Neuron (in vitro differentiated cells): ENCODE results near the gene GPC6.
A peak's percentile ranks its signal among the peaks of the same experiment; 100 is the strongest.

ENCODE experiments used
- H2AFZ ChIP-seq: one replicate; pipeline ENCODE4 v1.6.1; 2013; ENCODE audit warnings: low read depth, mild to moderate bottlenecking, inconsistent platforms, low read length, moderate library complexity
- H3K27me3 ChIP-seq: one replicate; pipeline ENCODE4 v1.6.1; 2013; ENCODE audit warnings: low read length; ENCODE audit not compliant: insufficient read depth
- H3K36me3 ChIP-seq: one replicate; pipeline ENCODE4 v1.6.1; 2013; ENCODE audit warnings: low read length; ENCODE audit not compliant: insufficient read depth
- H3K4me1 ChIP-seq: one replicate; pipeline ENCODE4 v1.6.1; 2013; ENCODE audit warnings: low read length; ENCODE audit not compliant: insufficient read depth
- H3K4me3 ChIP-seq: 2 replicates; pipeline ENCODE4 v1.5.1; 2013; ENCODE audit warnings: mild to moderate bottlenecking, low read length, moderate library complexity
- H3K9me3 ChIP-seq: one replicate; pipeline ENCODE4 v1.6.1; 2013; ENCODE audit warnings: low read length

Gene GPC6

DNA sequence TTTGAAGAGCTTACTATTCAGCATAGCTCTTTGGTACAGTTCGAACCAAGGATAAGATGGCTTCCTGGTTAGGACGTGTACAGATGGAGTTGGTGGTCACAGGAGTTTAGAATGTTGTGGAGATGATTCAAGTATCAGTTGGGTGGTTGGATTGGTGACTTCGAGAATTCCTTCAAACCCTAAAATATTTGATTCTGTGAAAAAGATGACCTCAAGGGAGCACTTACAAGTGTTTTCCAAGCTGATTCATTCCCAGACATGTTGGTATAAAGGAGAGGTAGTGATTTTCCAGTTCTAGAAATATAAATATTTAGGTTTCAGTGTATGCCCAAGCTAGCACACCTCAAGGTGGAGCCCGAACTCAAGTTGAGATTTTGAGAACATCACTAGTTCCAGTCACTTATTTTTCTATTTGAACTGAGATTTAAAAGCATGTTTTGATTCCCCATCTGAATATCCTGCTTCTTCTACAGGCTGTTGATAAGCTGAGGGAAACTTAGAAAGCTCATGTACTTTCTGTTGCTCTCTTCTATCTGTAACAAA, 946.8 kb downstream of the GPC6 start:
- H3K27me3 ChIP-seq, result no peaks in the 10 kb centered on the region
- no peaks in the 10 kb centered on the region for H3K9me3 ChIP-seq
- H3K4me1 ChIP-seq, result peaks cover 16% of the 10 kb centered on the region
- H2AFZ ChIP-seq, result no peak overlapping the region
- no peaks in the 10 kb centered on the region for H3K36me3 ChIP-seq
- no peak overlapping the region for H3K4me3 ChIP-seq

DNA sequence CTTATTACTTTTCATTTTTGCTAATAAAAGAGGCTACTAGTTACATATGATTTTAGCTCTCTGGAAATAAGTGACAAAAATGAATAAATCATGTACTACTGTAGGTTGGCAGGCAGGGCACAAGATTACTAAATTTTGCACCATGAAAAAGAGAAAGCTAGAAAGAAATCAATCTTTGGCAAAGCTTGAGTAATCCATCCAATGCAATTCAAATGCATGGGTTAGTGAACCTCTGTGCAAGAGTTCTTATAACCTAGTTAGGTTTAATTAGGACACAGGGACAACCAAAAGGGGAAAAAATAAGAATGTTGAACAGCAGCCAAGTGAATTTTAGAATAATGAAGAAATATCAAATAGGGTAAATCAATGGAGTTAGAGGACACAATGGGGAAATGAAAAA, 947.4 kb downstream of the GPC6 start:
- H3K27me3 ChIP-seq, result no peaks in the 10 kb centered on the region
- H3K4me1 ChIP-seq, result peaks cover 16% of the 10 kb centered on the region
- H3K9me3 ChIP-seq, result no peaks in the 10 kb centered on the region
- H3K4me3 ChIP-seq, result no peak overlapping the region
- H3K36me3 ChIP-seq, result no peaks in the 10 kb centered on the region
- no peak overlapping the region for H2AFZ ChIP-seq

DNA sequence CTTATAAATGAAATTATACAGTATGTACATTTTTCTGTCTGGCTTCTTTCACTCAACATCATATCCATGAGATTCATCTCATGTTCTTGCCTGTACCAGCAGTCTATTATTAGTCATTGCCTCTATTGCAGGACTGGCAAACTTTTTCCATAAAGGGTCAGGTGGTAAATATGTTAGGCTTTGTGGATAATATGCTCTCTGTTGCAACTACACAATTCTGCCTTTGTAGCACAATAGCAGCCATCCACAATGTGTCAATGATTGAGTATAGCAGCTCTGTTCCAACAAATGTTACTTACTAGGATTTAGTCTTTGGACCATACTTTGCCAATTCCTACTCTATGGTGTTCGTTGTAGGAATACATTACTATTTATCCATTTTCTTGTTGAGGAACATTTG, 948.5 kb downstream of the GPC6 start:
- H3K4me1 ChIP-seq, result peaks cover 5% of the 10 kb centered on the region
- no peak overlapping the region for H3K4me3 ChIP-seq

DNA sequence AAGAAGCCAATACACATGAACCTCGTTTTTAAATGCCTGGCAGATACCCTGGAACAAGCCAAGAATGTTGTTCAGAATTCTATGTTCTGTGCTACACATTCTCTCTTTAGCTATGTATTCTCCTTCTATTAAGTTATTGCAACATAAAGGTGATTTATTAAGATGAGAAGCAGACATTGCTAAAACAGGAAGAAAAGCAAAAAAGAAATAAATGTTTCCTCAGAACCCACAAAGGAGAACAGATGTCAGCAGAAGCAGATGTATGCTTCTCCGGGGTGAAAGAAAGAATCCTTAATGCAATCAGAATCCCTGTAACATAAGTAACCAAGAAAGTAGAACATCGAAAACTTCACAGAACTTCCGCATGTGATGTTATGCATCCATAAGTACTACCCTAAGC, 950.0 kb downstream of the GPC6 start:
- Histone ChIP-seq H3K4me3 (no peak overlapping the region), H2AFZ (no peak overlapping the region), H3K9me3 (no peaks in the 10 kb centered on the region), H3K36me3 (no peaks in the 10 kb centered on the region), H3K27me3 (no peaks in the 10 kb centered on the region), H3K4me1 (no peaks in the 10 kb centered on the region)

More for the DNA sequence above, 948.5 kb downstream of the GPC6 start:
- Histone ChIP-seq H2AFZ (no peak overlapping the region), H3K9me3 (no peaks in the 10 kb centered on the region), H3K27me3 (no peaks in the 10 kb centered on the region), H3K36me3 (no peaks in the 10 kb centered on the region)

DNA sequence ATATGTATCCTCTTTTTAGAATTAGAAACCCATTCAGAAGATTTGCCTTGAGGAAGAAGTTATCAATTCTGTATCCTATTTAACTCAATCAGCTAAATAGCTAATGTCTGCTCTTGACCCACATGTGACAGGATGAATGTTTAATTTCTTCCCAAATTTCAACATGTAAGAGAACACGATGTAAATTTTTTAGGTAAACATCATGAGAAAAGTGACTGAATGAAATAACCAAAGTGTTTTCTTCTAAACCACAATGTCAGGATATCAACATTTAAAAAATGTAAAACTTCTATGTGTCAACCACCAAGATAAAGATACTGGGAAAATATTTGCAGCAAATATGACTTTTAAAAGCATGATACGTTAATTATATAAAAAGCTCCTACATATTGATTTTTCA, 950.4 kb downstream of the GPC6 start:
- Histone ChIP-seq H3K4me3 (no peak overlapping the region), H3K9me3 (no peaks in the 10 kb centered on the region), H2AFZ (no peak overlapping the region), H3K36me3 (no peaks in the 10 kb centered on the region), H3K4me1 (no peaks in the 10 kb centered on the region), H3K27me3 (no peaks in the 10 kb centered on the region)

DNA sequence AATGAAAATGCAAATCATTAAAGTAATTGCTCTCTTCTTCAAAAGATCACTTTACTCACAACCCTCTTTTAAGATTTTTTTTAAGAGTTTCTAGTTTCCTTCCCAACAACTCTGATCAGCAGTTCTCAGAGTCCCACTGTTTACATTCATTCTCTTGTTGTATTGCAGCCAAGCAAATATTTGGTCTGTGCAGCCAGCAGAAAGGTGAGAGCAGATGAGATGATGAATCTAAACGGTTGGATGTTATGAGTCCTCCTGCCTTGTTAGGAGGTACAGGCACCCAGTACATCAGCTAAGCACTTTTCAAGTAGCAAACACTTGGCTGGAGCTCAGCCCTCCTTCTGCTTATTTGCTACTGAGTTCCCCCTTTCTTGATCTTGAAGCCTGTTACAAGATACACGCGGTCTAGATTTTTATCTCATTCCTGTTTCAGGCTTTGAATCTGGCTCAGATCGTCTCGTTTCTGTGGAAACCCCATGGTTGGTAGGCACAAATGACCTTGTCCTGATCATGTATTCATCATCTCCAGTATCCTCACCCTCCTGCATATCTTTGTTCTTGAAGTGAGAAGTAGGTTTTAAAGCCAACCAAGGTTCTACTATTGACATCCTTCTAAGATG, 952.1 kb downstream of the GPC6 start:
- no peak overlapping the region for H3K4me3 ChIP-seq
- no peaks in the 10 kb centered on the region for H3K36me3 ChIP-seq
- no peak overlapping the region for H2AFZ ChIP-seq
- H3K9me3 ChIP-seq, result no peaks in the 10 kb centered on the region
- no peaks in the 10 kb centered on the region for H3K27me3 ChIP-seq
- H3K4me1 ChIP-seq, result no peaks in the 10 kb centered on the region

DNA sequence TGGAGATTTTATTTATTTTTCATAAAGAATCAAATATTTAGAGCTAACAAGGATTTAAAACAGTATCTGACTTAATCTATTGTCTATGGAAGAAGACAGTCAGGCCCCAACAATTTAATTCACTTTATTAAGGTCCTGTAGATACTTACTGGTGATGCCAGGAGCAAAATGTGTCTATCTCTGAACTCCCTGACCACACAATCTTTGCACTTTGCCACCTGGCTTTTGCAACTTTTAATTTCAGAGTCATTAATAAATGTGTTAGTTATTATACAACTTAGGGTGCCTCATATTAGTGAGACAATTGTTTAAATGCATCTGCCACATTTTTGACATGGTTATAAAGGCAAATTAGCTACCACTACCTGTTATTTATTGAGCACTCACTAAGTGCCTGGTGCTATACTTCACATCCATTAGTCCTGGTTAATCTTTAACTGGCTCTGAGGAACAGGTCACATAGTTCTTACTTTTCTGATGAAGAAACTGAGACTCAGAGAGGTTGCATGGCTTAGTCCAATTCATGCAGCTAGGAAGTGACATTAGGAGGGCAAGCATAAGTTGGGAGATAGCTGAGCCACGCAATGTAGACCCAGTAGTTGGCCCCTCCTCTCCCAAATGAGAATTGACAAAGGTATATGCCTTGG, 955.0 kb downstream of the GPC6 start:
- H3K9me3 ChIP-seq, result no peaks in the 10 kb centered on the region
- no peaks in the 10 kb centered on the region for H3K27me3 ChIP-seq
- no peak overlapping the region for H3K4me3 ChIP-seq
- no peak overlapping the region for H2AFZ ChIP-seq
- no peaks in the 10 kb centered on the region for H3K36me3 ChIP-seq
- no peaks in the 10 kb centered on the region for H3K4me1 ChIP-seq

DNA sequence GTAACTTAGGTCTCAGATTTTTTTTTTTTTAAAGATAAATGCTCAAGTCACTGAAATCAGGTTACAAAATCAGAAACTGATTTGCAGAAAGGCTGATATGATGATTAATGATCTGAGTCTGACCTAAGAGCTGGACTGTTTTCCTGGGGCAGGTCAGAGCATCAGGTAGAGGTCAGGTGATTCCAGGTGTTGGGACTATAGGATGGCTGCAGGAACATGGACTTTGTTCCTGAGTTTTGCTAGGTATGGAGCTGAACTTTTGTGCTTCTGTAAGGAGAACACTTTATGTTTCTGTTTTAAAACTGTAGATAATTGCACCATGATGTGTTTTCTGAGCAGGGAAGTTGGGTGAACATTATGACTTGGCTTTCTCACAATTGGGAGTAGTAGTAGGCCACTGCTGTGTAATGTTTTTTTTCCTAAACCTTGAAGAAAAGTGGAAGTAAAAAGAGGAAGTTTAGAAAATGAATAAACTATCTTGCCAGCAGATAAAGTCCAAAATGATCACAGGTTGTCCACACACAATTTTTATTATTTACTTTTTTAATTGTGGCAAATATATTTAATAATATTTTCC, 955.7 kb downstream of the GPC6 start:
- no peak overlapping the region for H2AFZ ChIP-seq
- no peak overlapping the region for H3K4me3 ChIP-seq
- no peaks in the 10 kb centered on the region for H3K4me1 ChIP-seq
- no peaks in the 10 kb centered on the region for H3K9me3 ChIP-seq
- no peaks in the 10 kb centered on the region for H3K27me3 ChIP-seq
- no peaks in the 10 kb centered on the region for H3K36me3 ChIP-seq

DNA sequence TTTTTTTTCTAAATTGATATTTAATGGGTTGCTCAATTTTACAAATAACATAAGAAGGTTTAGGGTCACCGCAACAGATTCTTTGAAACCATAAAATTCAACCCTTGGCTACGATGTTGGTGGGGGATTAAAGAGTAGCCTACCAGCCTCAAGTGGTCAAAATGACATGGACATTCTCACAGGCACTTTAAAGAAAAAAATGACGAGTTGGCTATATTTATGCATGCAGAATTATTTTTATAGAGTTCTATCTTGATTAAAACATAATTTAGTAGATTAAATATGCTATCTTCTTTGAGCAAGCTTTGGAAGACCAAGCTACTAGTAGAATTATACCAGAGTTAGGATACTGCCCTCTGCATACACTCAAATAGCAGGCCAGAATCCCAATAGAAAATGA, 959.9 kb downstream of the GPC6 start:
- Histone ChIP-seq H3K9me3 (no peaks in the 10 kb centered on the region), H3K36me3 (no peaks in the 10 kb centered on the region), H2AFZ (no peak overlapping the region), H3K4me3 (no peak overlapping the region), H3K4me1 (peaks cover 17% of the 10 kb centered on the region), H3K27me3 (no peaks in the 10 kb centered on the region)

DNA sequence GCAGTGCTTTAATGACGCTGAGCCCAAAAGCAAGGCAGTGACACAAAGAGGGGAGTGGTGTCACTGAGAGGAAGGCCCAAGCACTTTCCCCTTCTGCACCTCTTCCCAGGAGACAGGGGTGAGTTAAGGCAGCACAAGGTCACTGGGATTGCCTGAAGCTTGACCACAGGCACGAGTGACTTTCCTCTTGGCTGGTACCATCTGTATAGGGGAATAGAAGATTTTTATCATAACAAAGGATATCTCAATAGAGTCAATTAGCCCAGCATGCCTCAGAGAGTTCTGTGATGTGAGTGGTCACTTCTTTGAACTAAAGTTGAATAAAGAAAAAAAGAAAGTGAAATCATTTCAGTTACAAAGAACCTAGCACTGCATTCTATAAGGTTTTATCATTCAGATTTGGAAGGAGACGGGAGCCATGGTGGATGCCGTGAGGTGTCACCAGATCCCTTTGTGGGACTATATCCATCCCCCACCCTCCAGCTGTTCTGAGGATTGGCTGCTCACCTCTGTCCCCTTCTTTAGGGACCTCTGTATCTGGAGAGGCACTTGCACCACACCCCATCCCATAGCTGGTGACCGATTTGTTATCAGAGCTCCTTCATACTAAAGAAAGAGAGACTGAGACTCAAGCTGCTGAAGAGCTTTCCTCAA, 961.7 kb downstream of the GPC6 start:
- Histone ChIP-seq H3K4me1 (peaks cover 19% of the 10 kb centered on the region), H3K27me3 (no peaks in the 10 kb centered on the region), H3K4me3 (peak overlapping the region; percentile 4), H3K36me3 (no peaks in the 10 kb centered on the region), H3K9me3 (no peaks in the 10 kb centered on the region), H2AFZ (no peak overlapping the region)

DNA sequence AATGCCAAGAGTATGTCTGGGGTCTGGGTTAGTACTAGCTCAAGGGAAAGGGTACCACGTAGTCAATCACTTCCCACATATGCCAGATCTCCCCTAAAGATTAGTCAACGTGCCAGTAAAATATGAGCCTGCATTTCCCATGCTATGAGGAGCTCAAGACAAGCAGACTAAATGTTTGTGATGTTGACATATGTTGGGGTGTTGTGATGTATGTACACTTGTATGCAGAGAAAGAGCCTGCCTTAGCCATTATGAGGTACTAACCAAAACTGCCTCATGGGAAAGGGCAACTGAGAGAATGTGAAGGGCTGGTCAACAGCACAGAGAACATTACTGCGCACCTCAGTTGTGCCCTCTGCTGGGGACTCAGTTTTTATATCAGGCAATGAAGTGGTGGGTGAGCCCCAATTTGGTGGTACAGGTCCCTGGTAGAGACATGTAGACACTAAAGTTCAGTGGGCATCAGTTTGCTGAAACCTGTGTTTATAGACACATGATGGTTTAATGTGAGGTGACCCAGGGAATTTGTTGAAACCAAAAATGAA, 965.9 kb downstream of the GPC6 start:
- no peak overlapping the region for H2AFZ ChIP-seq
- no peaks in the 10 kb centered on the region for H3K9me3 ChIP-seq
- peaks cover 23% of the 10 kb centered on the region for H3K4me1 ChIP-seq
- no peaks in the 10 kb centered on the region for H3K36me3 ChIP-seq
- no peak overlapping the region for H3K4me3 ChIP-seq
- H3K27me3 ChIP-seq, result no peaks in the 10 kb centered on the region

DNA sequence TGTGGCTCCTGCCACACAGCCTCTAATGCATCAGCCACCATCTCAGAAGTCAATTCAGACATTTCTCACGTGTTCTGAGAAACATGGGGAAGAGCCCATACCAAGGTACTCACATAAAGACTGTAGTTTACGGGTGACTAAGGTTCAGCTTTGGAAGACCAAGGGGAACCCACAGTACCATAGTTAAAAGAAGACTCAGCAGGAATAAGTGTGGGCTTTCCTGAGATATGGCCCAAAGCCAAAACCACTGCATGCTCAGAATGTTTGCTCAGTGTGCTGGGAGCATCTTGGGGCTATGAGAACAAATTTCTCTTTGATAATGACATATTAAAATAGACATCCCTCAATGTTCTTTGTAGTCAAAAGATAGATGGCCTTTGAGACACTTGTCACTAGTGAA, 969.1 kb downstream of the GPC6 start:
- Histone ChIP-seq H3K4me3 (no peak overlapping the region), H3K9me3 (no peaks in the 10 kb centered on the region), H3K27me3 (no peaks in the 10 kb centered on the region)

DNA sequence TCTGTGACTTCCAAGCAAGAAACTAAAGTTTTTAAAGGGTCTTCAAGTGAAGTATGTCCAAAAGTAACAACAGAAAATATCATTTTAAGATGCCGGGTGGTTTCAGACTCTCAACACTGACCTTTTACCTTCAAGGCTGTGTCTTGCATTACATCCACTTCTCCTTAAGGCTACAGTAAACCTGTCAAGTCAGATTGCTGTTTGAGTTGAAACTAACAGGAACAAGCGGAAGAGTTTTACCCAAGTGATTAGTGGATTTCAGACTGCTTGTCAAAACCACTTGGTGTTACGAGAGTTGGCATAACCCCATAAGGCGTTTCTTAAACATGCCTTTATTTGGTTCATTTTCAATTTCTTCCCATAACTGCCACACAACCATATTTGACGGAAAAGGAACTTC, 969.8 kb downstream of the GPC6 start:
- Histone ChIP-seq H2AFZ (no peak overlapping the region), H3K4me3 (no peak overlapping the region), H3K9me3 (no peaks in the 10 kb centered on the region), H3K36me3 (no peaks in the 10 kb centered on the region), H3K27me3 (no peaks in the 10 kb centered on the region), H3K4me1 (peaks cover 7% of the 10 kb centered on the region)

More for the DNA sequence above, 969.1 kb downstream of the GPC6 start:
- Histone ChIP-seq H3K4me1 (peaks cover 7% of the 10 kb centered on the region), H3K36me3 (no peaks in the 10 kb centered on the region), H2AFZ (no peak overlapping the region)
